HG03378 (cell line): ENCODE measurements around the gene COQ3.

ENCODE experiments used
- ATAC-seq: cut with Tn5 transposase; IDR thresholded peaks from one replicate; pipeline ENCODE4 v1.9.1; 2021; ENCODE audit warnings: mild to moderate bottlenecking, moderate library complexity; ENCODE audit not compliant: unreplicated experiment

The COQ3 gene

DNA sequence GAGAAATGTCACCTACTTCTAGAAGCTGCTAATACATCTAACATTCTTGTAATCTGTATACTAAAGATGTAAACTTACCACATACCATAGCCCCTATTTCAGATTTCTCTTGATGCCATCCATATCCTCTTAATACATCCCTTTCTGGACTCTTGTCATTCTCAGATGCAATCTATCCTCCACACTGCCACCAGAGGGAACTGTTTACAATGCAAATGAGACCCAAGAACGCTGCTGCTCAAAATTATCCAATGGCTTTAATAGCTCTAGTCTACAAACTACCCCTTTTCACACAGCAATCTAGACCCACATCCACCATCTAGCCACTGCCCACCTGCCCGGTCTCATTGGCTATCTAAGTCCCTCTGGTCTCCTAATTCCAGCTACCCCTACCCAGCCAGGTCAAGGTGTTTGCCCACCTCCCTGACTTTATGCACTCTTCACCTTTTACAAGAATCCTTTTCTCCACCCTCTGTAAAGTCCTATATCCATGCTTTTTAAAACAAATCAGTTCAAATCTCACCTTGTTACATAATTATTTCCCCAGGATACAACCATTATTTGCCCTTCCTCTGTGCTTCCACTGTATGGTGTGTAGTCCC is 59.4 kb downstream of the COQ3 start:
- peak; percentile 42 for ATAC-seq

- ATAC-seq, result peak; percentile 94
These were observed 60.9 kb downstream of the COQ3 start for GRCh38 chr6:99333068-99333467.

GRCh38 chr6:99331531-99331930 is 62.5 kb downstream of the COQ3 start:
- ATAC-seq, result no peak

GRCh38 chr6:99330159-99330558 is 63.8 kb downstream of the COQ3 start:
- ATAC-seq, result peak; percentile 75

DNA sequence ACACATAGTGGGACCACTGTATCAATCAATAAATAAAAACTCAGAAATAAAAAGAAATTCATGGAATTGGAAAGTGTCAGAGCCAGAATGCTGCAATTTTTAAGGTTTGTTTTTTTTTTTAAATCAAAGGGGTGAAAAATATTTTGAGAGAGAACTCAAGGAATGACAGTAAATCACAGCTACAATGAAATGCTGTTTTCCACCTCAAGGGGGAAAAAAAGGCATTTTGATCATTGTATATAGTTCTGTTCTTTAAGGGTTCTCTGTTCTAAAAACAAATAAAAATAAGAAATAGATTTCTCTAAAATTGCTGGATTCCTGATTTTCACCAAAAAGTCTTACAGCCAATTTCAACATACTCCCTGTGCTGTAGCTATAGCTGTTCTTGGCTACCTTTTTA is 69.0 kb downstream of the COQ3 start:
- no peak for ATAC-seq
